ENCODE measurements around the gene CPB1.

GRCh38 chr3:148778926-148779325, 48.7 kb upstream of the CPB1 start:
- TF ChIP-seq POLR2AphosphoS5 (IDR thresholded peaks at IDR 0.05; ENCODE audit: low read depth, low read length) (no peak), POLR2A (IDR thresholded peaks at IDR 0.05; ENCODE audit: low read depth, low read length) (no peak), PAX5 (IDR thresholded peaks at IDR 0.05; ENCODE audit: insufficient read depth, low read length, severe bottlenecking) (no peak), POU2F2 (IDR thresholded peaks at IDR 0.05; ENCODE audit: low read depth, low read length) (no peak), TAF1 (IDR thresholded peaks at IDR 0.05; ENCODE audit: low read depth, low read length) (no peak), SPI1 (IDR thresholded peaks at IDR 0.05; ENCODE audit: low read depth, low read length) (no peak)

Measured in GM12891 (cell line).